Upper lobe of right lung (tissue), 1 donor: ENCODE data around the gene ARL10. TPM values are rescaled to one million over a fixed set of nuclear protein-coding genes. Genes with fewer than 3 reads are reported as not detected.

Experiments used
- ATAC-seq: fragments of 200-7000 bp; cut with Tn5 transposase; one replicate; pipeline ENCODE4 v1.9.1; 2020; ENCODE audit warnings: mild to moderate bottlenecking, moderate library complexity
- DNase-seq: peaks from one replicate; pipeline ENCODE4 v3.0.0-alpha.2; 2020
- H3K27ac ChIP-seq: fragments of 200-600 bp; one replicate; pipeline ENCODE4 v1.8.0; 2022
- H3K27me3 ChIP-seq: fragments of 200-600 bp; one replicate; pipeline ENCODE4 v1.8.0; 2022; ENCODE audit warnings: mild to moderate bottlenecking
- H3K36me3 ChIP-seq: fragments of 200-600 bp; one replicate; pipeline ENCODE4 v1.8.0; 2022
- H3K4me1 ChIP-seq: fragments of 200-600 bp; one replicate; pipeline ENCODE4 v1.8.0; 2022
- H3K4me3 ChIP-seq: fragments of 200-600 bp; one replicate; pipeline ENCODE4 v1.8.0; 2022; ENCODE audit warnings: mild to moderate bottlenecking
- H3K9me3 ChIP-seq: fragments of 200-600 bp; one replicate; pipeline ENCODE4 v1.8.0; 2022
- intact Hi-C: fragments of 100-400 bp; cut with DNase I; formaldehyde crosslinking; loops from one replicate; pipeline ENCODE4 v1.11.0; 2022
- total RNA-seq: library from RNA; stranded (reverse); fragmentation: NEBNext Ultra II Directional; extraction: Animal tissue kit (Norgen Biotek cat#: 25700); gene quantifications from one replicate; pipeline ENCODE4 v1.2.1, GENCODE V29; 2021
- TF ChIP-seq, protein P1 (sequence below): fragments of 200-600 bp; IDR thresholded peaks from one replicate; pipeline ENCODE4 v1.8.0; 2022; ENCODE audit warnings: antibody characterized with exemption
- donor health status: DM: no; HTN: yes; CAD: no; lungs with severe emphysema.

Gene ARL10
- total RNA-seq, 1 donor from 2014 or later, result 7.9 TPM

DNA sequence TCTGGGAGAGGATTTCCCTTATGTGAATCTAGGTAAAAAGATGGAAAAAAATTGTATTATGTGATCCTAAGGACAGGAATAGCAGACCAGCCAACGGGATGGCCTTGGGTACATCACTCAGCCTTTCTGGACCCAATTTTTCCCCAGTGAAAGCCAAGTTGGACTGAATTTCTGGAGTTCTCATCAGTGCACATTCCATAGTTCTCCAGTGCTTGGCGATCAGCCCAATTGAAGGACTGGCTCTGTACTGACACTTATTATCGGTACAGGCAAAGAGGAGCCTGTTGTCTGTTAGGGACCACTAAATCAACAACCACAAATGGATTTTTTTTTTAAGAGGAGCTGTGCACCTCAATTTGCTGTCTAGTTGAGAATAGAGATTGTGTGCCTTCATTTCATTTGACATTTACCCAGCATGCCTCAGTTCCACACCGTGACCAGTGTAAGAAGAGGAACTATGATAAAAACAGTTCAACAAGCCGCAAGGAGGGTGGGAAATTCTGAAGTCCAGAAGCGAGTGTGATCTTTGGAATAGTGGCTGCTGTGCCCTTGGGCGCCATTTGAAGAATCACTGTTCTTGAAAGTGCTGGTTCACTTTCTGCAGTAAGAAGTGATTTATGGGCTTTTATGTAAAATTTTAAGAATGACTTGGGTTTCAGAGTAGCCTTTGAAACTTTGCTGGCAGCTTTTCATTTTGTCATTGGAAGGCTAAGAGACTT lies 8.0 kb downstream of the ARL10 start:
- Histone ChIP-seq H3K27ac (no peak overlapping the region), H3K9me3 (no peaks in the 10 kb centered on the region), H3K36me3 (peaks cover 7% of the 10 kb centered on the region), H3K4me3 (no peak overlapping the region), H3K27me3 (no peaks in the 10 kb centered on the region), H3K4me1 (no peaks in the 10 kb centered on the region)
- DNase-seq (no peak), ATAC-seq (peak; percentile 35)
- intact Hi-C loops, result no loop called here
- TF ChIP-seq, protein P1, sequence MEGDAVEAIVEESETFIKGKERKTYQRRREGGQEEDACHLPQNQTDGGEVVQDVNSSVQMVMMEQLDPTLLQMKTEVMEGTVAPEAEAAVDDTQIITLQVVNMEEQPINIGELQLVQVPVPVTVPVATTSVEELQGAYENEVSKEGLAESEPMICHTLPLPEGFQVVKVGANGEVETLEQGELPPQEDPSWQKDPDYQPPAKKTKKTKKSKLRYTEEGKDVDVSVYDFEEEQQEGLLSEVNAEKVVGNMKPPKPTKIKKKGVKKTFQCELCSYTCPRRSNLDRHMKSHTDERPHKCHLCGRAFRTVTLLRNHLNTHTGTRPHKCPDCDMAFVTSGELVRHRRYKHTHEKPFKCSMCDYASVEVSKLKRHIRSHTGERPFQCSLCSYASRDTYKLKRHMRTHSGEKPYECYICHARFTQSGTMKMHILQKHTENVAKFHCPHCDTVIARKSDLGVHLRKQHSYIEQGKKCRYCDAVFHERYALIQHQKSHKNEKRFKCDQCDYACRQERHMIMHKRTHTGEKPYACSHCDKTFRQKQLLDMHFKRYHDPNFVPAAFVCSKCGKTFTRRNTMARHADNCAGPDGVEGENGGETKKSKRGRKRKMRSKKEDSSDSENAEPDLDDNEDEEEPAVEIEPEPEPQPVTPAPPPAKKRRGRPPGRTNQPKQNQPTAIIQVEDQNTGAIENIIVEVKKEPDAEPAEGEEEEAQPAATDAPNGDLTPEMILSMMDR, result no peak

- DNase-seq (no peak), ATAC-seq (no peak)
- TF ChIP-seq, protein P1, result no peak
- Histone ChIP-seq H3K9me3 (no peaks in the 10 kb centered on the region), H3K27ac (no peak overlapping the region), H3K27me3 (no peaks in the 10 kb centered on the region), H3K36me3 (peaks cover 27% of the 10 kb centered on the region), H3K4me3 (no peak overlapping the region), H3K4me1 (no peaks in the 10 kb centered on the region)
- intact Hi-C loops, result no loop called here
These were observed 14.6 kb downstream of the ARL10 start for GRCh38 chr5:176379881-176380280.

GRCh38 chr5:176381423-176381822 lies 16.1 kb downstream of the ARL10 start:
- Histone ChIP-seq H3K4me1 (no peaks in the 10 kb centered on the region), H3K36me3 (peaks cover 39% of the 10 kb centered on the region), H3K9me3 (no peaks in the 10 kb centered on the region), H3K4me3 (no peak overlapping the region), H3K27ac (no peak overlapping the region), H3K27me3 (no peaks in the 10 kb centered on the region)
- no peak for DNase-seq
- TF ChIP-seq, protein P1, result no peak
- ATAC-seq, result no peak
- intact Hi-C loops, result no loop called here

GRCh38 chr5:176381979-176382378 lies 16.7 kb downstream of the ARL10 start:
- Histone ChIP-seq H3K36me3 (peaks cover 39% of the 10 kb centered on the region), H3K4me1 (no peaks in the 10 kb centered on the region), H3K9me3 (no peaks in the 10 kb centered on the region), H3K27ac (no peak overlapping the region), H3K27me3 (no peaks in the 10 kb centered on the region), H3K4me3 (no peak overlapping the region)
- TF ChIP-seq, protein P1, result no peak
- ATAC-seq (no peak), DNase-seq (peak; percentile 31)
- intact Hi-C loops, result no loop called here

GRCh38 chr5:176382721-176383120 lies 17.4 kb downstream of the ARL10 start:
- Histone ChIP-seq H3K4me1 (no peaks in the 10 kb centered on the region), H3K9me3 (no peaks in the 10 kb centered on the region), H3K27me3 (no peaks in the 10 kb centered on the region), H3K36me3 (peaks cover 39% of the 10 kb centered on the region), H3K27ac (no peak overlapping the region), H3K4me3 (no peak overlapping the region)
- intact Hi-C loops, result no loop called here
- DNase-seq (no peak), ATAC-seq (peak; percentile 6)
- TF ChIP-seq, protein P1, result no peak
